IPS DF 19.7 (cell line): ENCODE data around the gene CASP3.
"Not testable (repeated sequence)": the region's sequence is repeated elsewhere in the genome, so short reads cannot be mapped to it uniquely, and the experiment has no call there.

Experiments used
- DNase-seq: peaks from one replicate; pipeline ENCODE4 v3.0.0-alpha.2; 2013; ENCODE audit warnings: low read depth, low spot score

CASP3 gene

DNA sequence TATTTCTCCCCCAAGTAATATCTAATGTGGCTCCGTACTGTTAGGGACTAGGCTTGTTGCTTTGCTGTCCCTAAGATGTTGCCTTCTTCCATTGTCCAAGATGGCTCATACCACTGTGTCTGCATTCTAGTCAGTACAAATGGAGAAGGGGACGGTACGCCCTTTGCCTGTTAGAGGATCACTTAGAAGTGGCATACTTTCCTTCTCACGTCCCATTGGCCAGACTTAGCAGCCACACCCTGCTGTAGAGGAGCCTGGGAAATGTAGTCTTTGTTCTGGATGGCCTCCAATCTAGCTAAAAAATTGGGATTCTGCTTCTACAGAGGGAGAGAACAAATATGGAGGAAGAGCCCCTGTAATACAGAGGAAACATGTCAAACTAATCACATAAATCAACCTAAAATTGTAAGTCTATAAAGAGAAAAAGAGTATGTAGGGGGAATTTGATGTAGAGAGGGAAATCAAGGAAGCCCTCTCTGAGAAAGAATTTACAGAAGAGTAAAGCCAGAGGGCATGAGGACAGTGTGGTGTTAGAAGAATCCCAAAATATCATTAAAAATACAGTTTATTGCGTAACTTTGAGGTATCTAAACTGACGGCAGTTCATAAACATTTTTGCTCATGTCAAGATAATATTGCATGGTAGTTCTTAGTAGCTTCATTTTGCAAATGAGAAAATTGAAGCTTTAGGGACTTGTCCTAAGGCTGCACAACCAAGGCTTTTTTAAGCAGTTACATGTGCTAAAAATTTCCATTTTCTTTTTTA is 15.4 kb upstream of the CASP3 start:
- DNase-seq: peak; percentile 69

DNA sequence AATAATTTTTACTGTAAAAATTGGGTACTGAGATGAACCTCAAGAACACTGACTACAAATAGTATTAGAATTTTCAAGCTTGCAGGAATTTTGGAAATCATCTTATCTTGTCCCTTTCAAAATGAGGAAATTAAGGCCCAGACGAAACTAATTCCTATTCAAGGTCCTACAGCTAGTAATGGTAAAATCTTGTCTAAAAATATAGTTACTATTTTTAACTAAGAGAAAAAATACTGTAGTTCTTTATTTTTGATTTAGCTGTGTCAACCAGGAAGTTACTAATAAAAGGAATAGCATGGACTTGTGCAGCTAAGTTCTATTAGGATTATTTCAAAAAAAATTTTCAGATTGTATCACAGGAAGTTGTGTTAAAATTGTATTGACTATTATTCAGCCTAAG is 13.0 kb upstream of the CASP3 start:
- DNase-seq: no peak

- no peak for DNase-seq
These were observed 11.7 kb upstream of the CASP3 start for GRCh38 chr4:184660978-184661377.

DNA sequence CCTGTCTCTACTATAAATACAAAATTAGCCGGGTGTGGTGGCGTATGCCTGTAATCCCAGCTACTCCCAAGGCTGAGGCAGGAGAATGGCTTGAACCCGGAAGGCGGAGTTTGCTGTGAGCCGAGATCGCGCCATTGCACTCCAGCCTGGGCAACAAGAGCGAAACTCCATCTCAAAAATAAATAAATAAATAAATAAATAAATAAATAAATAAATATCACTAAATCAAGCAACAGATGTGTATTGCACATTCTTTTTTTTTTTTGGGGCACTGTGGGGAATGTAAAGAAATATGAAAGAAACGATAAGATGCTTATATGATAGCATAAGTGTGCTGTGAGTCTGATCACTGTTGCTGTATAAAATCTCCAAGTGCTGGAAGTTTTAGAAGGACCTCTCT is 8.6 kb upstream of the CASP3 start:
- DNase-seq: not testable (repeated sequence)

DNA sequence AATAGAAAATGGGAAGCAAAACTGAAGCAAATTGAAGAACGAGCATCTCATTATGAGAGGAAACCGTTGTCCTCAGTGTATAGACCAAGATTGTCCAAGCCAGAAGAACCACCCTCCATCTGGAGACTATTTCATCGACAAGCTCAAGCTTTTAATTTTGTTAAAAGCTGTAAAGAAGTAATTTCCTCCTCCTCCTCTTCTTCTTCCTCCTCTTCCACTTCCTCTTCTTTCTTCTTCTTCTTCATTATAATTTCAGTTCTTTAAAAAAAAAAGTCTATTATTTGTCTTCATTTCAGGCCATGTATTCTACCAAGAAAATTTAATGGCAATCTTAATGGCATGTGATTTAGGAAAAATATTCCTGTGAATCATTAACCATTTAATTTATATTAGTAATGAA is 7.9 kb upstream of the CASP3 start:
- no peak for DNase-seq

- DNase-seq: no peak
These were observed 6.9 kb upstream of the CASP3 start for GRCh38 chr4:184655889-184656869.

- no peak for DNase-seq
These were observed 4.4 kb upstream of the CASP3 start for GRCh38 chr4:184653650-184654049.

DNA sequence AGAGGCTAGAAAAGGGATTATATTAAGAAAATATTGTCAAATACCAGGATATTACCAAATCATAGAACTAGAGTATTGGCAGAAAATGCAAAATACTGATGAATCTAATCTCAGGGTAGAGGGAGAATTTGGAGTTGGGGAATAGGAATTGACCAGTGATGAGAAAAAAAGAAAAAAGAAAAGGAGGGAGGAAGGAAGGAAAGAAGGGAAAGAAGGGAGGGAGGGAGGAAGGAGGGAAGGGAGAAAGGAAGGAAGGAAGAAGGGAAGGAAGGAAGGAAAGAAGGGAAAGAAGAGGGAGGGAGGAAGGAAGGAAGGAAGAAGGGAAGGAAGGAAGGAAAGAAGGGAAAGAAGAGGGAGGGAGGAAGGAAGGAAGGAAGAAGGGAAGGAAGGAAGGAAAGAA is 3.4 kb upstream of the CASP3 start:
- not testable (repeated sequence) for DNase-seq

DNA sequence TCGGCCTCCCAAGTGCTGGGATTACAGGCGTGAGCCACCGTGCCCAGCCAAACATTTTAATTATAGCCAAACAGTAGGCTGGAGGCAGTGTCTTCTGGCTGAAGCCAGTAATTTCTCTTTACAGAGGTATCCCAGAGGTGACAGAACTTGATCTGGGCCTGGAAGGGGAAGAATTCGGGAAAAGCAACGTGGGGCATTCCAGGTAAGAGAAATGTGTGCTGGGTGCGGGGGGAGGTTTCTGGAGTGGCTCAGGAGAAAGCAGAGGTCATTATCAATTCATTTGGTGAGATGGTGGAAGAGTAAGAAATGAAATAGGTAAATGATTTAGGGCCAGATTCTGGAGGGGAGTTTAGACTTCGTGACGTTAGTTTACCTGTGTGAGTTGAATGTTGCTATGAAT is 2.7 kb upstream of the CASP3 start:
- DNase-seq: no peak

GRCh38 chr4:184649971-184650855 is 966 bp upstream of the CASP3 start:
- no peak for DNase-seq

- no peak for DNase-seq
These were observed 778 bp downstream of the CASP3 start for GRCh38 chr4:184648313-184649025.

- no peak for DNase-seq
These were observed 1.3 kb downstream of the CASP3 start for GRCh38 chr4:184648054-184648312.

DNA sequence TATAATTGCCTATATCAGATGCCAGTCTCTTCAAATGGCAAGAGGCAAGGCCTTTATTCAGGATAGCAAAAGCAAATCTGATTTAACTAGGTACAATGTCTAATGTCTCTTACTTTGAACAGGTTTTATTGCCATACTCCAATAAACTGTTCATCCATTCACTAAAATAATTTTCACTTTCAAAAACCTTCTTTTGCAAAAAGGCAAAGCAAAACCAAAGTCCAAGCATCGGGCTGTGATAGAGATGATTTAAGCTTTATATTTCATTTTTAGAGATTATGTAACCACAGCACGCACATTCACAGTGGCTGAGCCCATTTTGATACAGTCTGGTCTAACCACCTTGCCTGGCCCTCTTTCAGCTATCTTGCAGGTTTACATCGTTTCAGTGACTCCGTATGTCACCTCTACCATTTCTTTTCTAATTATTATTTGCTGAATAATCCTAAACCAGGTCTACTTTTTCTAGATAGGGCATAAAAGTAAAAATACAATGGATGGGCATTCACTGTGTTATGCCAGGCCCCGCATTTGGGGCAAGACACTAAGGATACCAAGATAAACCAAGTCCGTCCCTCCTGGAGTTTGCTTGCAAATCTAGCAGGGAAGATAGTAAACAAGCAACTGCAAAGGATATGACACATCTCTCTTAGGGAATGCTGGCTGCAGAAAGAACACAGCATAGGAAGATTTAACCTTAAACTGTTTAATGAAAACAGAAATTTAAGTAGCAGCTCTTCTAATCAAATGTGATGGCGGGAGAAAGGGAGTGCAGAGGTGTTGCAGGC is 1.8 kb downstream of the CASP3 start:
- DNase-seq: no peak

DNA sequence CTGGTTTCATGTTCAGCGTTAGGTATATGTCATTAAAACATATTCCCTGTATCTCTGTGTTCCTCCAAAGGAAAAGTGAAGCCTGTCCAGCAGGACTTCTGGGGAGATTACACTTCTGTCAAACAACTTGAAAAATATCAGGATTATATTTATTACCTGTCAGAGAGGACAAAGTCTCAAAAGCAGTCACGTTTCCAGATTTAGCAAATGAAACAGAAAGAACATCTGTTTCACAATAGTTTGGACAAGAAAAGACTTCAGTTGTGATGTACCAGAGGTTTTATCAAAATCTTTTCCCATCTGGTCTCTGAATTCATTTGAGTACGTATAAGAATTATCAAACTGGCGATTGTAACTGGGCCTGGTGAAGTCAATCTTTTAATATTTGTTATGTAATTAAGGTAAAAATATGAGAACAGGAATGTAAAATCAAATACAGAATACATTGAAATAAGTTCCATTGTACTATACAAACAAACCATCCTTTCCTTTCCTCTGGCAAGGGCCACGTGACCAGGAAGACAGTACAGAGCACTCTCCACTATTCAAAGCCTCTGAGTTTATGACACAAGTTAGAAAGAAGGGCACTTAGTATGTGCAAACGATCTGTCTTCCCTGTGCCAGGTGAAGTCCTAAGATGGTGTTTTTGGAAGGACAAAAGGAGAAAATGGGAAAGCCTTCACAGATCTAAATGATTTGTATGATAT is 3.2 kb downstream of the CASP3 start:
- DNase-seq: no peak

DNA sequence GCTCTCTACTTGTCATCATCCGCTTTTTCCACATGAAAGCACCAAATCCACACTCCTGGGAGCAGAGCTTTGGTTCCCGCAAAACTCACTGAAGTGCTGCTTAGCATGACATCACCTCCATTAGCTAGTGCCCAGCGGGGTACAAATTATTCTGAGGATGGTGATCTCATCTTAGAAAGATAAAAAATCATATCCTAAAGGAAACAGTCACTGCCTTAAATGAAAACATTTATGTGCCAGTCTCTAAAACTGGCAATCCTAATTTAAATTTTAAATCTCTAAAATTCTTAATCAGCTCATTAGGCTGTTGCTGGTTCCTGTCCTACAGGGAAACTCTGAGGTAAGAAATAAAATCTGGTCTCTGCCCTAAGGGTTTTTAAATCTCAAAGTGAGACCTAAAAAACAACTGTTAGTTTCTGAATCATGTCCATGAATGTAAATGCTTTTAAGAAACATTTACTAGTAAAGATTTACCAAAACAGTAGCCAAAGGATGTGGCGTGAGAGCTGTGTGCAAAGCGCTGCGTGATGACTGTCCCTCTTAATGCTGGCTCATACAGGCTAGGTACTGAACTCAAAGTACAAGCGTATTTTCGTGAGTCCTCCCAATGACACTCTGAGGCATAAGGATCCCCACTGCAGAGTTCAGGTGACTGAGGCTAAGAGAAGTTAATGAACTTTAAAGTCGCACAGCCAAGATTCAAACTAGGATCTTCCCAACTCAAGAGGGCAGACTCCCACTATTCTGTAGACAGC is 4.5 kb downstream of the CASP3 start:
- no peak for DNase-seq

DNA sequence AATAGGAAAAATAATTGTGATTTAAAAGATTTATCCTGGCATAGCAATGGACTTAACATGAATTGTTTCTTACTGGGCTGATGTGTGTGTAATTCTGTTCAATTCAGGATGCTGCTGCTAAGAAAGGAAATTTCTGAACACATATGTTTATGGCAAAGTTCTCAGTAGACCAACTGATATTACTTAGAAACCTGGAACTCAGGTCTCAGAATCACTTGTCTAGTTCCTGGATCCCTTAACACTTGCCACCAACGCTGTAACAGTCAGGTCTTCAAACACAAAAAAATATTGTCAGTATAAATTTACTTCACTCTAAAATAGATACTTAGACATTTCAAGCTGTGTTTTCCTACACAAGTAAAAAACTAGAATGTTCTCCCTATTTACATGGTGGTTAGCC is 5.5 kb downstream of the CASP3 start:
- no peak for DNase-seq

DNA sequence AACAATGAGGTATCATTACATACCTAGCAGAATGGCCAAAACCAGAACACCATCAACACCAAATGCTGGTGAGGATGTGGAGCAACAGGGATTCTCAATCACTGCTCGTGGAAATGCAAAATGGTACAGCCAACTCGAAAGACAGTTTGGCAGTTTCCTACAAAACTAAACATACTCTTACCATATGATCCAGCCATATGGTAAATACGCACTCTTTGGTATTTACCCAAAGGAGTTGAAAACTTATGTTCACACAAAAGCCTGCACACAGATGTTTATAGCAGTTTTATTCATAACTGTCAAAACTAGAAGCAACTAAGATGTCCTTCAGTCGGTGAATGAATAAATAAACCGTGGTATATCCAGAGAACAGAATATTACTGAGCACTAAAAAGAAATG is 7.8 kb downstream of the CASP3 start:
- no peak for DNase-seq

GRCh38 chr4:184641022-184641421 is 8.2 kb downstream of the CASP3 start:
- DNase-seq: no peak

DNA sequence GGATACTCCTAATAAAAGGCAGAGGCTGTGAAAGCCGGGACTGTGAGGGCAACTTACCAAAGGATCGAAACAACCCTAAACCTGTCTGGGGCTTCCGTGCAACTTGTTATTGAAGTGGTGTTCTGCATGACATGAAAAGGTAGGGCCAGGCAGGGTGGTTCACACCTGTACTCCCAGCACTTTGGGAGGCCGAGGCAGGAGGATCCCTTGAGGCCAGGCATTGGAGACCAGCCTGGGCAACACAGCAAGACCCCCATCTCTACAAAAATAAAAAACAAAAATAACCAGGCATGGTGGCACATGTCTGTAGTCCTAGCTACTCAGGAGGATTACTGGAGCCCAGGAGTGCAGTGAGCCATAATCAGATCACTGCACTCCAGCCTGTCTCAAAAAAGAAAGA is 12.3 kb downstream of the CASP3 start:
- no peak for DNase-seq
